SK-N-SH (cell line): Measurements from ENCODE around the gene MIEN1.

Source experiments
- CHD2 ChIP-seq: fragments of 150-350 bp; IDR thresholded peaks from 2 replicates; pipeline ENCODE4 v1.6.1; 2018; ENCODE audit warnings: low read length; ENCODE audit not compliant: partially characterized antibody
- CTCF ChIP-seq: fragments of 200-600 bp; sonication (generic); IDR thresholded peaks from 2 replicates; pipeline ENCODE4 v1.6.1; 2017; ENCODE audit warnings: antibody characterized with exemption, mild to moderate bottlenecking, moderate library complexity
- ELF1 ChIP-seq: IDR thresholded peaks from 2 replicates; pipeline ENCODE4 v1.4.0; 2012
- EP300 ChIP-seq, 2 experiments: IDR thresholded peaks; 2 replicates each; pipeline versions ENCODE4 v1.4.0 to v1.6.1; 2012; ENCODE audit warnings: borderline replicate concordance in 1 of 2, low read depth in 1 of 2, low read length in 1 of 2
- NFIC ChIP-seq: IDR thresholded peaks from 2 replicates; pipeline ENCODE4 v1.4.0; 2012; ENCODE audit warnings: borderline replicate concordance
- RAD21 ChIP-seq: IDR thresholded peaks from 2 replicates; pipeline ENCODE4 v1.6.1; 2012; ENCODE audit warnings: mild to moderate bottlenecking, low read length
- RFX5 ChIP-seq: IDR thresholded peaks from 2 replicates; pipeline ENCODE4 v1.6.1; 2012; ENCODE audit warnings: mild to moderate bottlenecking, improper control_type of control experiment, low read length
- TAF1 ChIP-seq: IDR thresholded peaks from 2 replicates; pipeline ENCODE4 v1.6.1; 2012; ENCODE audit warnings: low read depth, mild to moderate bottlenecking, low read length, moderate library complexity, borderline replicate concordance
- YY1 ChIP-seq: IDR thresholded peaks from 2 replicates; pipeline ENCODE4 v1.4.0; 2012; ENCODE audit warnings: low read depth, mild to moderate bottlenecking
- ZBTB33 ChIP-seq: IDR thresholded peaks from 2 replicates; pipeline ENCODE4 v1.4.0; 2012; ENCODE audit warnings: low read depth, borderline replicate concordance
- TF ChIP-seq, protein P1 (sequence below): IDR thresholded peaks from 2 replicates; pipeline ENCODE4 v1.6.1; 2012; ENCODE audit warnings: mild to moderate bottlenecking, low read depth, low read length, moderate library complexity

DNA sequence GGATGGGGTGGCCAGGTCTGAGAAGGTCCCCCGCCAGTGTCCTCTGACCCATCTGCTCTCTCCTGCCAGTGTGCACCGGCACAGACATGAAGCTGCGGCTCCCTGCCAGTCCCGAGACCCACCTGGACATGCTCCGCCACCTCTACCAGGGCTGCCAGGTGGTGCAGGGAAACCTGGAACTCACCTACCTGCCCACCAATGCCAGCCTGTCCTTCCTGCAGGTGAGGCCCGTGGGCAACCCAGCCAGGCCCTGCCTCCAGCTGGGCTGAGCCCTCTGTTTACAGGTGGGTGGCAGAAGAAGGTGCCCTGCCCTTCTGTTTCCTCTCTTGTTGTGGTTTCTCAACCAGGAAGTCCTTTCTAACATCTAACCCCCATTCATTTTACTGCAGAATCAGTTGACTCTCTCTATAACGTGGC, 23.4 kb downstream of the MIEN1 start:
- TF ChIP-seq CTCF (no peak), ELF1 (no peak), ZBTB33 (no peak), EP300 (IDR thresholded peaks at IDR 0.05; ENCODE audit: borderline replicate concordance in 1 of 2, low read depth in 1 of 2, low read length in 1 of 2) (no peak), CHD2 (no peak), RFX5 (no peak), RAD21 (no peak), YY1 (no peak), NFIC (no peak), TAF1 (no peak)
- TF ChIP-seq, protein P1, sequence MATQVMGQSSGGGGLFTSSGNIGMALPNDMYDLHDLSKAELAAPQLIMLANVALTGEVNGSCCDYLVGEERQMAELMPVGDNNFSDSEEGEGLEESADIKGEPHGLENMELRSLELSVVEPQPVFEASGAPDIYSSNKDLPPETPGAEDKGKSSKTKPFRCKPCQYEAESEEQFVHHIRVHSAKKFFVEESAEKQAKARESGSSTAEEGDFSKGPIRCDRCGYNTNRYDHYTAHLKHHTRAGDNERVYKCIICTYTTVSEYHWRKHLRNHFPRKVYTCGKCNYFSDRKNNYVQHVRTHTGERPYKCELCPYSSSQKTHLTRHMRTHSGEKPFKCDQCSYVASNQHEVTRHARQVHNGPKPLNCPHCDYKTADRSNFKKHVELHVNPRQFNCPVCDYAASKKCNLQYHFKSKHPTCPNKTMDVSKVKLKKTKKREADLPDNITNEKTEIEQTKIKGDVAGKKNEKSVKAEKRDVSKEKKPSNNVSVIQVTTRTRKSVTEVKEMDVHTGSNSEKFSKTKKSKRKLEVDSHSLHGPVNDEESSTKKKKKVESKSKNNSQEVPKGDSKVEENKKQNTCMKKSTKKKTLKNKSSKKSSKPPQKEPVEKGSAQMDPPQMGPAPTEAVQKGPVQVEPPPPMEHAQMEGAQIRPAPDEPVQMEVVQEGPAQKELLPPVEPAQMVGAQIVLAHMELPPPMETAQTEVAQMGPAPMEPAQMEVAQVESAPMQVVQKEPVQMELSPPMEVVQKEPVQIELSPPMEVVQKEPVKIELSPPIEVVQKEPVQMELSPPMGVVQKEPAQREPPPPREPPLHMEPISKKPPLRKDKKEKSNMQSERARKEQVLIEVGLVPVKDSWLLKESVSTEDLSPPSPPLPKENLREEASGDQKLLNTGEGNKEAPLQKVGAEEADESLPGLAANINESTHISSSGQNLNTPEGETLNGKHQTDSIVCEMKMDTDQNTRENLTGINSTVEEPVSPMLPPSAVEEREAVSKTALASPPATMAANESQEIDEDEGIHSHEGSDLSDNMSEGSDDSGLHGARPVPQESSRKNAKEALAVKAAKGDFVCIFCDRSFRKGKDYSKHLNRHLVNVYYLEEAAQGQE: no peak
